ENCODE measurements around the gene RALGDS. TPM values are rescaled to one million over a fixed set of nuclear protein-coding genes. Genes with fewer than 3 reads are reported as not detected.

RALGDS gene
- total and polyA plus RNA-seq, 2 donors (not counting 3 experiments of a cell fraction or from before 2014, with no cell fraction given), result 41.4 to 60.0 TPM

DNA sequence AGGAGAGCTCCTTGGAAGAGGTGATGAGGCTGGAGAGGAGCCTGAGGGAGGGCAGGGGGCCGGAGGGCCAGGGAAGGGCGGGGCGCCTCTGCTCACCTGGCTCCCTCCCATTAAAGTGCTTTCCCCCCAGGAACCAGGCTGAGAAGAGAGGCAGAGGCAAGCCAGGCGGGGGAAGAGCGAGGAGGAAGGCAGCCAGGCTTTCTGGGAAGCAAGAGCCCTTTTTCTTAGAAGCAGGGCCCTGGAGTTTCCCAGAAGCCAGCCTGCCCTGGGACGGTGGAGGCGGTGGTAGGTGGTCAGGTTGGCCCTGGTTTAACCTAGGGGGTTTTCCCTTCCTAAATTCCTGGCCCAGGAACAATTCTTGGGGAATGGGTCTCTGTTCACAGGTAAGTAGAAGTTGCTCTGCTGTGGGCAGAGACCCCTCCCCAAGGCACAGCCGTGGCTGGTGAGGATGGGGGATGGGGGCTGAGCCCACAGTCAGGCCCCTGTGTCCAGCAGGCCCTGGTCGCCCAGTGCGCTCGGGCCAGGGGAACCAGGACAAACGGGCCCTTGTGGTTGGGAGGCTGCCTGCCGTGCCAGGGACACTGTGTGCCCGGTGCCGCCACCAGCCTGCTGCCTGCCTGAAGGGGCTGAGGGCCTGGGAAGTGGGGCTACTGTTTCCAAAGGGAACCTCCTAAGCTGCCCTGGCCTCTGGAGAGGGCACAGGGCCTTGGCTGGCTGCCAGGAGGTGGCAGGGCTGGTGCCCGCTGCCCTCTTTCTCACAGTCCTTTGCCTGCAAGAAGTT, 16.6 kb upstream of the RALGDS start:
- no peaks in the 10 kb centered on the region for H4K20me1 ChIP-seq (replicated peaks; ENCODE audit: control insufficient read depth, extremely low read depth, insufficient read depth, low read length)
- DNase-seq (ENCODE audit: low read depth, low spot score) (no peak), FAIRE-seq (no peak)
- H3K36me3 ChIP-seq (ENCODE audit: control insufficient read depth in 2 of 2, extremely low read depth in 1 of 2, insufficient read depth in 2 of 2, low read length in 2 of 2), result no peaks in the 10 kb centered on the region
- H3K4me1 ChIP-seq (ENCODE audit: control insufficient read depth, extremely low read depth, insufficient read depth, low read length), result peaks cover 30% of the 10 kb centered on the region
- H3K4me3 ChIP-seq (replicated peaks in 1 of 3; ENCODE audit: insufficient read depth in 1 of 3, low read depth in 1 of 3, low read length in 3 of 3), result no peak overlapping the region
- no peak overlapping the region for H3K9ac ChIP-seq (replicated peaks; ENCODE audit: extremely low read depth, insufficient read depth, low read length)
- no peak overlapping the region for H3K27ac ChIP-seq (ENCODE audit: insufficient read depth, low read depth, low read length)
- no peaks in the 10 kb centered on the region for H3K9me3 ChIP-seq (replicated peaks; ENCODE audit: control insufficient read depth, insufficient read depth, low read length)
- H3K4me2 ChIP-seq (ENCODE audit: insufficient read depth, low read length), result no peak overlapping the region
- no peaks in the 10 kb centered on the region for H3K27me3 ChIP-seq (ENCODE audit: control insufficient read depth in 2 of 2, insufficient read depth in 2 of 2, low read length in 2 of 2)
- H2AFZ ChIP-seq (ENCODE audit: low read depth, low read length), result no peak overlapping the region
- H3K9me1 ChIP-seq (replicated peaks; ENCODE audit: control insufficient read depth, extremely low read depth, insufficient read depth, low read length), result no peaks in the 10 kb centered on the region
- ChIA-PET CTCF (interaction anchor here (0.8 to 2.6 kb wide), 2 partner anchors 11 to 30 kb away, joined by 3 to 8 read pairs; no protein-coding TSS in a partner anchor), POLR2A (no interaction called here)
- BruUV-seq (replicated peaks), result no TSS peak
- no peaks in the 10 kb centered on the region for H3K79me2 ChIP-seq (ENCODE audit: control insufficient read depth, insufficient read depth, low read length)
- intact Hi-C loops (cut with micrococcal nuclease) (no loop called here), dilution Hi-C loops (cut with MboI; ENCODE audit: extremely low pct_ligation_motif_present, low sequenced_read_pairs) (no loop called here)
- TF ChIP-seq POLR2A (IDR thresholded peaks at IDR 0.05; ENCODE audit: low read depth, low read length) (no peak), JUN (IDR thresholded peaks at IDR 0.05; ENCODE audit: borderline replicate concordance, insufficient read depth, insufficient read length, low read depth) (no peak), MAX (IDR thresholded peaks at IDR 0.05; ENCODE audit: insufficient read depth, insufficient read length) (no peak)

GRCh38 chr9:133135146-133135745, 14.2 kb upstream of the RALGDS start:
- H3K27ac ChIP-seq (ENCODE audit: insufficient read depth, low read depth, low read length), result peak overlapping the region; percentile 80
- no peaks in the 10 kb centered on the region for H3K9me3 ChIP-seq (replicated peaks; ENCODE audit: control insufficient read depth, insufficient read depth, low read length)
- intact Hi-C loops (cut with micrococcal nuclease), result loop anchor here (1.0 kb wide), 3 partner anchors 9 to 14 kb away; partner anchors contain the start of gene RALGDS
- dilution Hi-C loops (cut with MboI; ENCODE audit: extremely low pct_ligation_motif_present, low sequenced_read_pairs), result no loop called here
- no TSS peak for BruUV-seq (replicated peaks)
- H3K9me1 ChIP-seq (replicated peaks; ENCODE audit: control insufficient read depth, extremely low read depth, insufficient read depth, low read length), result no peaks in the 10 kb centered on the region
- TF ChIP-seq, protein P1, sequence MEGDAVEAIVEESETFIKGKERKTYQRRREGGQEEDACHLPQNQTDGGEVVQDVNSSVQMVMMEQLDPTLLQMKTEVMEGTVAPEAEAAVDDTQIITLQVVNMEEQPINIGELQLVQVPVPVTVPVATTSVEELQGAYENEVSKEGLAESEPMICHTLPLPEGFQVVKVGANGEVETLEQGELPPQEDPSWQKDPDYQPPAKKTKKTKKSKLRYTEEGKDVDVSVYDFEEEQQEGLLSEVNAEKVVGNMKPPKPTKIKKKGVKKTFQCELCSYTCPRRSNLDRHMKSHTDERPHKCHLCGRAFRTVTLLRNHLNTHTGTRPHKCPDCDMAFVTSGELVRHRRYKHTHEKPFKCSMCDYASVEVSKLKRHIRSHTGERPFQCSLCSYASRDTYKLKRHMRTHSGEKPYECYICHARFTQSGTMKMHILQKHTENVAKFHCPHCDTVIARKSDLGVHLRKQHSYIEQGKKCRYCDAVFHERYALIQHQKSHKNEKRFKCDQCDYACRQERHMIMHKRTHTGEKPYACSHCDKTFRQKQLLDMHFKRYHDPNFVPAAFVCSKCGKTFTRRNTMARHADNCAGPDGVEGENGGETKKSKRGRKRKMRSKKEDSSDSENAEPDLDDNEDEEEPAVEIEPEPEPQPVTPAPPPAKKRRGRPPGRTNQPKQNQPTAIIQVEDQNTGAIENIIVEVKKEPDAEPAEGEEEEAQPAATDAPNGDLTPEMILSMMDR (IDR thresholded peaks at IDR 0.05; ENCODE audit: extremely low read depth in 1 of 2, insufficient read depth in 1 of 2, low read depth in 1 of 2, low read length in 2 of 2), result no peak
- TF ChIP-seq JUN (IDR thresholded peaks at IDR 0.05; ENCODE audit: borderline replicate concordance, insufficient read depth, insufficient read length, low read depth) (peak; percentile 54), GATA2 (IDR thresholded peaks at IDR 0.05; ENCODE audit: insufficient read depth, insufficient read length, low read depth, low read length) (peak; percentile 65), POLR2AphosphoS5 (IDR thresholded peaks at IDR 0.05; ENCODE audit: insufficient read depth, low read depth, low read length) (peak; percentile 56), FOS (IDR thresholded peaks at IDR 0.05; ENCODE audit: borderline replicate concordance, insufficient read depth, low read length) (peak; percentile 91)
- H3K27me3 ChIP-seq (ENCODE audit: control insufficient read depth in 2 of 2, insufficient read depth in 2 of 2, low read length in 2 of 2), result no peaks in the 10 kb centered on the region
- ChIA-PET CTCF (interaction anchor here (0.8 to 4.9 kb wide), 5 partner anchors 9 to 27 kb away, joined by 3 to 105 read pairs (median 8); no protein-coding TSS in a partner anchor), POLR2A (interaction anchor here (0.7 kb wide), 1 partner anchor 230 kb away, joined by 3 read pairs; no protein-coding TSS in a partner anchor)
- H3K36me3 ChIP-seq (ENCODE audit: control insufficient read depth in 2 of 2, extremely low read depth in 1 of 2, insufficient read depth in 2 of 2, low read length in 2 of 2), result no peaks in the 10 kb centered on the region
- no peaks in the 10 kb centered on the region for H4K20me1 ChIP-seq (replicated peaks; ENCODE audit: control insufficient read depth, extremely low read depth, insufficient read depth, low read length)
- FAIRE-seq (peak; percentile 94), DNase-seq (ENCODE audit: low read depth, low spot score) (peak; percentile 93)
- no peak overlapping the region for H2AFZ ChIP-seq (ENCODE audit: low read depth, low read length)
- H3K4me3 ChIP-seq (replicated peaks in 1 of 3; ENCODE audit: insufficient read depth in 1 of 3, low read depth in 1 of 3, low read length in 3 of 3), result no peak overlapping the region
- peak overlapping the region; percentile 59 for H3K9ac ChIP-seq (replicated peaks; ENCODE audit: extremely low read depth, insufficient read depth, low read length)
- H3K79me2 ChIP-seq (ENCODE audit: control insufficient read depth, insufficient read depth, low read length), result no peaks in the 10 kb centered on the region
- H3K4me1 ChIP-seq (ENCODE audit: control insufficient read depth, extremely low read depth, insufficient read depth, low read length), result peaks cover 30% of the 10 kb centered on the region
- peak overlapping the region; percentile 26 for H3K4me2 ChIP-seq (ENCODE audit: insufficient read depth, low read length)

All from endothelial cell of umbilical vein (primary cell).